Sigmoid colon (tissue), 7 donors: ENCODE results near the gene SYNDIG1. TPM values are rescaled to one million over a fixed set of nuclear protein-coding genes. Genes with fewer than 3 reads are reported as not detected.

Source experiments
- DNase-seq: peaks from one replicate; pipeline ENCODE4 v3.0.0-alpha.2; 2019
- H3K27ac ChIP-seq, 4 donors: fragments of 200-600 bp; sonication (generic); one replicate each; pipeline ENCODE4 v1.5.1; 2016 to 2019; ENCODE audit warnings: mild to moderate bottlenecking in 1 of 4
- H3K27me3 ChIP-seq, 3 donors: fragments of 200-600 bp; sonication (generic); one replicate each; pipeline ENCODE4 v1.5.1; 2019; ENCODE audit warnings: mild to moderate bottlenecking in 1 of 3
- H3K36me3 ChIP-seq, 4 donors: fragments of 200-600 bp; sonication (generic); one replicate each; pipeline ENCODE4 v1.5.1; 2016 to 2019
- H3K4me1 ChIP-seq, 4 donors: fragments of 200-600 bp; sonication (generic); one replicate each; pipeline ENCODE4 v1.5.1; 2017 to 2019
- H3K4me3 ChIP-seq, 4 donors: fragments of 200-600 bp; sonication (generic); one replicate each; pipeline ENCODE4 v1.5.1; 2017 to 2019; ENCODE audit warnings: mild to moderate bottlenecking in 2 of 4, moderate library complexity in 1 of 4
- H3K9me3 ChIP-seq, 4 donors: fragments of 200-600 bp in 3 of 4; sonication (generic) in 3 of 4; one replicate each; pipeline versions ENCODE4 v1.5.1 to v1.6.1; 2013 to 2019
- EP300 ChIP-seq, 4 donors: sonication (generic); formaldehyde crosslinking; IDR thresholded peaks; one replicate each; pipeline ENCODE4 v1.6.1; 2017; ENCODE audit warnings: antibody characterized with exemption in 4 of 4
- POLR2A ChIP-seq, 2 donors: fragments of 450-650 bp; IDR thresholded peaks; one replicate each; pipeline ENCODE4 v1.6.1; 2016; ENCODE audit warnings: antibody characterized with exemption in 2 of 2, mild to moderate bottlenecking in 2 of 2, moderate library complexity in 2 of 2
- POLR2AphosphoS5 ChIP-seq, 4 donors: sonication (generic); formaldehyde crosslinking; IDR thresholded peaks; one replicate each; pipeline ENCODE4 v1.6.1; 2017; ENCODE audit warnings: antibody characterized with exemption in 4 of 4
- WGBS, 2 donors: extraction: QIAGEN DNeasy Blood & Tissue Kit; methylation state at CpG; one replicate each; pipeline ENCODE4 v1.1.7; 2013; 5-methylcytosine and 5-hydroxymethylcytosine counted together
- intact Hi-C: fragments of 100-400 bp; cut with DNase I; formaldehyde crosslinking; loops from one replicate; pipeline ENCODE4 v1.15.1; 2023
- polyA plus RNA-seq, 3 donors: library from polyadenylated mRNA; stranded (reverse); fragments of 200-250 nt; gene quantifications; one replicate each; pipeline ENCODE4 v1.2.3, GENCODE V29; 2013
- total RNA-seq, 4 donors: library from RNA; depleted of rRNA; stranded (reverse); fragments of >200 nt; gene quantifications; one replicate each; pipeline ENCODE4 v1.1.0, GENCODE V29; 2016
- TF ChIP-seq, protein P1 (sequence below), 4 experiments: fragments of 450-650 bp in 3 of 4; fragments of 200-600 bp in 1 of 4; IDR thresholded peaks; one replicate each; pipeline ENCODE4 v1.5.1; 2016 to 2019; ENCODE audit warnings: antibody characterized with exemption in 4 of 4, mild to moderate bottlenecking in 3 of 4, moderate library complexity in 2 of 4
- donor health status: healthy with polysubstance abuse.
- donor health status: Bipolar disorder and iron deficiency.
- donor health status: healthy.

Gene SYNDIG1
- total and polyA plus RNA-seq, 7 donors, result 0.16 to 0.69 (median 0.36) TPM; not detected in 2

DNA sequence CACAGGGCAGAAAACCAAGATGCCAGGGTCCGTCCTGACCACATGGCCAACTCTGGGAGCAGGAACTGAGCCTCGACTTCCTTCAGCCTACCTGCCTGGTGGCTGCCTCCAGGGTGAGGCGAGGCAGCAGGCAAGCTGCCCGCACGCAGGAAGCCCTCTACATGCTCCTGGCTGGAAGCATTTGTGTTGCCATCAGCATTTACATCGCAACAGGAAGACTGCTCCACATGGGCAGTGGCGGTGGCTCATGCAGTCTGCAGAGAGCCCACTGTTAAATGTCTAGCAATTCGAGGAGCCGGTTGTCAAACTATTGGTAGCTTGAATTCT is 233.8 kb downstream of the SYNDIG1 start:
- Histone ChIP-seq H3K4me3 (no peak overlapping the region), H3K27ac (no peak overlapping the region), H3K9me3 (no peaks in the 10 kb centered on the region), H3K4me1 (no peaks in the 10 kb centered on the region), H3K36me3 (no peaks in the 10 kb centered on the region), H3K27me3 (no peaks in the 10 kb centered on the region)
- no peak for DNase-seq
- TF ChIP-seq, protein P1, sequence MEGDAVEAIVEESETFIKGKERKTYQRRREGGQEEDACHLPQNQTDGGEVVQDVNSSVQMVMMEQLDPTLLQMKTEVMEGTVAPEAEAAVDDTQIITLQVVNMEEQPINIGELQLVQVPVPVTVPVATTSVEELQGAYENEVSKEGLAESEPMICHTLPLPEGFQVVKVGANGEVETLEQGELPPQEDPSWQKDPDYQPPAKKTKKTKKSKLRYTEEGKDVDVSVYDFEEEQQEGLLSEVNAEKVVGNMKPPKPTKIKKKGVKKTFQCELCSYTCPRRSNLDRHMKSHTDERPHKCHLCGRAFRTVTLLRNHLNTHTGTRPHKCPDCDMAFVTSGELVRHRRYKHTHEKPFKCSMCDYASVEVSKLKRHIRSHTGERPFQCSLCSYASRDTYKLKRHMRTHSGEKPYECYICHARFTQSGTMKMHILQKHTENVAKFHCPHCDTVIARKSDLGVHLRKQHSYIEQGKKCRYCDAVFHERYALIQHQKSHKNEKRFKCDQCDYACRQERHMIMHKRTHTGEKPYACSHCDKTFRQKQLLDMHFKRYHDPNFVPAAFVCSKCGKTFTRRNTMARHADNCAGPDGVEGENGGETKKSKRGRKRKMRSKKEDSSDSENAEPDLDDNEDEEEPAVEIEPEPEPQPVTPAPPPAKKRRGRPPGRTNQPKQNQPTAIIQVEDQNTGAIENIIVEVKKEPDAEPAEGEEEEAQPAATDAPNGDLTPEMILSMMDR (IDR thresholded peaks at IDR 0.05), result no peak
- TF ChIP-seq EP300 (IDR thresholded peaks at IDR 0.05) (no peak), POLR2A (IDR thresholded peaks at IDR 0.05) (no peak), POLR2AphosphoS5 (IDR thresholded peaks at IDR 0.05) (no peak)
- 84 to 89% methylated on average over 9 of the region's 9 CpGs for WGBS, 2 donors
- intact Hi-C loops, result no loop called here

DNA sequence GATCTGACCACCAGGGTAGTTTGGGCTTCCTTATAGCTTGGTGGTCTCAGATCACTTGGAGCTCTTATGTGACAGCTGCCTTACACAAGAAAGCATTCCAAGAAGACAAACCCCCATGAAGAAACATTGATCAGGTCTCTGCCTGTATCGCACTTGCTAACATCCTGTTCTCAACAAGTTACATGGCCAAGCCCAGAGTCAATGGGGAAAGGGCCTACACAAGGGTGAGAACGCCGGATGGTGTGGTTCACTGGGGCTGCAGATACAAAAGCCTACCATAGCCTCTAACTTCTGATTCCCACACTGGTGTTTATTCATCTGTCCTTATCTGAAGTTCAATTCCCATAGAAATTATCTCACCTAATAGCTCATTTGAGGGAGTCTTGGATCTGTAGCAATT is 235.5 kb downstream of the SYNDIG1 start:
- Histone ChIP-seq H3K27ac (no peak overlapping the region), H3K27me3 (no peaks in the 10 kb centered on the region), H3K4me1 (no peaks in the 10 kb centered on the region), H3K36me3 (no peaks in the 10 kb centered on the region), H3K9me3 (no peaks in the 10 kb centered on the region), H3K4me3 (no peak overlapping the region)
- intact Hi-C loops, result no loop called here
- TF ChIP-seq EP300 (IDR thresholded peaks at IDR 0.05) (no peak), POLR2A (IDR thresholded peaks at IDR 0.05) (no peak), POLR2AphosphoS5 (IDR thresholded peaks at IDR 0.05) (no peak)
- TF ChIP-seq, protein P1 (IDR thresholded peaks at IDR 0.05), result no peak
- WGBS, 2 donors, result 94 to 96% methylated on average over 3 of the region's 3 CpGs
- no peak for DNase-seq

DNA sequence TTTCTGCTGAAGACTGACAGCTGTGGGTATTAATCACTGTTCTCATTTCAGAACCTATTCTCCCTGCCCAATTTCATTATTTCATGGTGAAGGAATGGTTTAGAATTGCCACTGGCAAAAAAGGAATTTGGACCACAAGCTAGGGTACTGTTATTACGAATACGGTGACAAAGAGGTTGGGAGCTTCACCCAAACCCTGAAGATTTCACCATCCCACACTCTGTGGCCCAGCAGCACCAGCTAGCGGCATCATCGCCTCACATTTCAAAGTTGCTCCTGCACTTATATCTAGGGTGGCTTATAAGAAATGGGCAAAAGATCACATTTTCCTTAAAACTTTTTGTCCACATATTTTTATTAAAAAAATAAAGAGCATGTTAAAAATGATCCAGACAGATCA is 236.1 kb downstream of the SYNDIG1 start:
- TF ChIP-seq POLR2AphosphoS5 (IDR thresholded peaks at IDR 0.05), result no peak
- TF ChIP-seq EP300 (IDR thresholded peaks at IDR 0.05), result no peak
- TF ChIP-seq, protein P1 (IDR thresholded peaks at IDR 0.05), result no peak
- no peak for TF ChIP-seq POLR2A (IDR thresholded peaks at IDR 0.05)
- no peaks in the 10 kb centered on the region for H3K36me3 ChIP-seq
- WGBS, 2 donors, result 93 to 95% methylated on average over 4 of the region's 4 CpGs
- H3K27me3 ChIP-seq, result no peaks in the 10 kb centered on the region
- no peaks in the 10 kb centered on the region for H3K9me3 ChIP-seq
- no peak for DNase-seq
- intact Hi-C loops, result no loop called here
- no peak overlapping the region for H3K27ac ChIP-seq
- no peak overlapping the region for H3K4me3 ChIP-seq
- no peaks in the 10 kb centered on the region for H3K4me1 ChIP-seq

DNA sequence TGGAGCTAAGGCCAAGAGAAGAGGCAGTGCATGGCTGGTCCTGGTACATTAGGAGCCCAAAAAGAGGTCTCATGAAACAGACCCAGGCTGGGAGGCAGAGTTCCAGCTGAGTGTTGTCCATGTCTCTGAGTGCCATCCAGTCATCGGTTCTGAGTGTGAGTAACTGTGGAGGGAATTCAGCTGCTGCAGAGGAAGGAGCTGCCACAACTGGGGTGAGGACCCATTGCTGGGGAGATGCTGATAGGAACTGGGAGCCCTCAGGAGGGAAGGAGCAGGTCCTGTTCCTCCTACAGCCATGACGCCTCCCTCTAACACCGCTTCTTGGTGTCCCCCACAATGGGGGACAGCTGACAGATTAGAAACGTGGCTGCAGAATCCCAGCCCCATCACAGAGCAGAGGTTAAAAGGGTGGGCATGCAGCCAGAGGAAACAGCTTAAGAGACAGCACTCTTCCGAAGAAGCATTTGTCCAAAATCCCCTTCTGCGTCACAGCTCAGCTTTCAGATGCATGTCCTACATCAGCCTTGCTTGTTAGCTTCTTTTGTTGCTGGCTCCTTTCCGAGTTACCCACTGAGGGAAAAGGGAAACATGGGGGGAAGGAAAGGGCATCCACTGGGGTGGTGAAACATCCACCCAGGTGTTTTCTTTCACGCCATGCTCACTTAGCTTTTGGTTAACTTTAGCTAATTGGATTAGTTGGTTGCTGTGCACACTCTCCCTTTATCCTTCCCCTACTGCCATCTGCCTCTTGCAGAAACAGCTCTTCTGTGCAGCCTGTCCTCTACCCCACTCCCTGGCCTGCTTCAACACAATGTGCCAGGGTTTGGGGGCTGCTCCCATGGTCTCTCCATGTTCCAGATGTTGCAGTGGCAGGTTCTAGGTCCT is 239.2 kb downstream of the SYNDIG1 start:
- Histone ChIP-seq H3K27ac (no peak overlapping the region), H3K36me3 (no peaks in the 10 kb centered on the region), H3K4me3 (no peak overlapping the region), H3K9me3 (no peaks in the 10 kb centered on the region), H3K27me3 (no peaks in the 10 kb centered on the region), H3K4me1 (no peaks in the 10 kb centered on the region)
- TF ChIP-seq, protein P1 (IDR thresholded peaks at IDR 0.05), result no peak
- TF ChIP-seq EP300 (IDR thresholded peaks at IDR 0.05) (no peak), POLR2AphosphoS5 (IDR thresholded peaks at IDR 0.05) (no peak)
- intact Hi-C loops, result no loop called here
- no peak for DNase-seq
- WGBS, 2 donors, result 74 to 77% methylated on average over 8 of the region's 8 CpGs
